Prostate gland (tissue), 2 donors: ENCODE results near the gene MAD1L1. TPM values are rescaled to one million over a fixed set of nuclear protein-coding genes. Genes with fewer than 3 reads are reported as not detected.

Experiments
- DNase-seq: peaks from one replicate; pipeline ENCODE4 v3.0.0-alpha.2; 2019; ENCODE audit warnings: low spot score
- H3K27ac ChIP-seq, 2 donors: fragments of 200-600 bp; sonication (generic); 2 replicates each; pipeline ENCODE4 v1.5.1; 2017 to 2019
- H3K27me3 ChIP-seq: fragments of 200-600 bp; sonication (generic); replicated peaks from 2 replicates; pipeline ENCODE4 v1.5.1; 2019; ENCODE audit not compliant: insufficient read depth
- H3K36me3 ChIP-seq, 2 donors: fragments of 200-600 bp; sonication (generic); 1 replicate in 1 of 2; 2 replicates in 1 of 2; pipeline versions ENCODE4 v1.5.1 to v1.8.1; 2017 to 2019
- H3K4me1 ChIP-seq: fragments of 200-600 bp; sonication (generic); replicated peaks from 2 replicates; pipeline ENCODE4 v1.5.1; 2019
- H3K4me3 ChIP-seq, 2 donors: fragments of 200-600 bp; sonication (generic); 2 replicates each; pipeline ENCODE4 v1.5.1; 2017 to 2019
- H3K9me3 ChIP-seq: fragments of 200-600 bp; sonication (generic); 2 replicates; pipeline ENCODE4 v1.5.1; 2017
- POLR2A ChIP-seq: fragments of 450-650 bp; IDR thresholded peaks from one replicate; pipeline ENCODE4 v1.6.1; 2016; ENCODE audit warnings: antibody characterized with exemption, mild to moderate bottlenecking
- POLR2AphosphoS5 ChIP-seq: sonication (generic); formaldehyde crosslinking; IDR thresholded peaks from one replicate; pipeline ENCODE4 v1.6.1; 2017; ENCODE audit warnings: antibody characterized with exemption
- WGBS: methylation state at CpG from one replicate; pipeline ENCODE4 v1.1.5; 2018; 5-methylcytosine and 5-hydroxymethylcytosine counted together
- intact Hi-C: fragments of 100-400 bp; cut with DNase I; formaldehyde crosslinking; loops from one replicate; pipeline ENCODE4 v1.14.2; 2022
- total RNA-seq, 2 donors: library from RNA; depleted of rRNA; stranded (reverse); fragments of >200 nt; gene quantifications; one replicate each; pipeline ENCODE4 v1.1.0, GENCODE V29; 2016
- TF ChIP-seq, protein P1 (sequence below), 4 experiments: fragments of 200-600 bp in 2 of 4; fragments of 450-650 bp in 2 of 4; sonication (generic) in 2 of 4; IDR thresholded peaks; 1 replicate in 3 of 4; 2 replicates in 1 of 4; pipeline ENCODE4 v1.5.1; 2016 to 2019; ENCODE audit warnings: antibody characterized with exemption in 4 of 4, mild to moderate bottlenecking in 2 of 4, moderate library complexity in 2 of 4

The MAD1L1 gene
- total RNA-seq, 2 donors from 2014 or later, result 79.3 to 91.9 TPM

DNA sequence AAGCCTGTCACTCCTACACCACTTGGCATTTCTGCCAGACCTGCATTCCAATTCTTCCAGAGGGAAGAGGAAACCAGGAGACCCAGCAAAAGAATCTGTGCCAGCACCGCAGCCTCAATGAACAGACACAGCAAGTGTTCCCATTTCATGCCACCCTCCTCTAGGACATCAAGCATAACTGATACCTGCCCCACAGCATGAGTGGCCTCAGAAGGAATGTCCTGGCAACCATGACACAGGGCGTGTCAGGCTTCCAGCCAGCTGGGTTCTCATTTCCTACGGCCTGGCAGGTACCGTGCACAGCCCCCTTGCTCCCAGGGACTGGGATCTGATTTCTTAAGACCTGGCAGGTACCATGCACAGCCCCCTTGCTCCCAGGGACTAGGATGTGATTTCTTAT, 7.8 kb downstream of the MAD1L1 start:
- no peaks in the 10 kb centered on the region for H3K27me3 ChIP-seq
- DNase-seq, result no peak
- H3K4me3 ChIP-seq, result no peak overlapping the region
- WGBS, result 60% methylated on average over 4 of the region's 4 CpGs
- no peaks in the 10 kb centered on the region for H3K9me3 ChIP-seq
- TF ChIP-seq, protein P1, sequence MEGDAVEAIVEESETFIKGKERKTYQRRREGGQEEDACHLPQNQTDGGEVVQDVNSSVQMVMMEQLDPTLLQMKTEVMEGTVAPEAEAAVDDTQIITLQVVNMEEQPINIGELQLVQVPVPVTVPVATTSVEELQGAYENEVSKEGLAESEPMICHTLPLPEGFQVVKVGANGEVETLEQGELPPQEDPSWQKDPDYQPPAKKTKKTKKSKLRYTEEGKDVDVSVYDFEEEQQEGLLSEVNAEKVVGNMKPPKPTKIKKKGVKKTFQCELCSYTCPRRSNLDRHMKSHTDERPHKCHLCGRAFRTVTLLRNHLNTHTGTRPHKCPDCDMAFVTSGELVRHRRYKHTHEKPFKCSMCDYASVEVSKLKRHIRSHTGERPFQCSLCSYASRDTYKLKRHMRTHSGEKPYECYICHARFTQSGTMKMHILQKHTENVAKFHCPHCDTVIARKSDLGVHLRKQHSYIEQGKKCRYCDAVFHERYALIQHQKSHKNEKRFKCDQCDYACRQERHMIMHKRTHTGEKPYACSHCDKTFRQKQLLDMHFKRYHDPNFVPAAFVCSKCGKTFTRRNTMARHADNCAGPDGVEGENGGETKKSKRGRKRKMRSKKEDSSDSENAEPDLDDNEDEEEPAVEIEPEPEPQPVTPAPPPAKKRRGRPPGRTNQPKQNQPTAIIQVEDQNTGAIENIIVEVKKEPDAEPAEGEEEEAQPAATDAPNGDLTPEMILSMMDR (IDR thresholded peaks at IDR 0.05), result no peak
- TF ChIP-seq POLR2A (no peak), POLR2AphosphoS5 (no peak)
- no peaks in the 10 kb centered on the region for H3K4me1 ChIP-seq
- H3K27ac ChIP-seq, result no peak overlapping the region
- intact Hi-C loops, result no loop called here
- H3K36me3 ChIP-seq, result no peaks in the 10 kb centered on the region

DNA sequence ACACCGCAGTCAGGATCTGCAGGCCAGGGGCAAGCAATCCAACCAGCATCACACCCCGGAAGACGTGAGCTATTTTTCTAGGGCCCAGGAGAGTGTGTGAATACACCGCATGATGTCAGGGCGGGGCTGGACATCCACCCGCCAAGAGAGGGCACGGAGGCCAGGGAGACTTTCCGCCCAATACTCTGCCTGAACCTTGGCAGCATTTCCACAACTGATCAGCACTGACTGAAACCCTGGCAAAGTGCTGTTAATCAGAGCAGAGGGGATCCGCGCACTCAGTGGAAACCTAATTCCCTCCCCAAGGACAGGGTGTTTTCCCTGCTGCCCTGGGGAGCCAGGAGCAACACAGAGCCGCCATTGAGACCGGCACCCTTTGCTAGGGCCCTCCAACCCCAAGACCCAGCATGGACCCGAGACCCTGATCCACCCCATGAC, 8.2 kb downstream of the MAD1L1 start:
- no peaks in the 10 kb centered on the region for H3K27me3 ChIP-seq
- no peak for TF ChIP-seq POLR2A
- H3K4me3 ChIP-seq, result no peak overlapping the region
- 92% methylated on average over 13 of the region's 13 CpGs for WGBS
- H3K36me3 ChIP-seq, result no peaks in the 10 kb centered on the region
- H3K4me1 ChIP-seq, result no peaks in the 10 kb centered on the region
- H3K9me3 ChIP-seq, result no peaks in the 10 kb centered on the region
- H3K27ac ChIP-seq, result no peak overlapping the region
- intact Hi-C loops, result no loop called here
- DNase-seq, result no peak

DNA sequence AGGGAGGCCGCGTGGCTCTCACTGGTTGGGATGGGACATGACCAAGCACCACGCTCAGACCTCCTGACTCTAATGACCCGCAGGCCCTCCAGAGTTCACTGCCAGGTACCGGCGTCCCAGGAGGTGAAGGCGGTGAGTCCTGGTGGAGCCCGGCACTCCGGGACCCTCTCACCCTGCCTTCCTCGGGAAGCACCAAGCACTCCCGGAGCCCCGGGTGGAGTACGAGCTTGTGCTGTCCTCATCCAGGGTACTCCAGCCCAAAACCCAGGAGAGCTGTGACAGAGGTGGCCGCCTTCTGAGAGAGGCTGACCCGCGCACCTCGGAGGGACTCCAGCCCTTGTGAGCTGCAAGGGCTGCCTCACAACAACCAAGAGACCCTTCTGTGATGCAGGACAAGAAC, 9.4 kb downstream of the MAD1L1 start:
- H3K36me3 ChIP-seq, result no peaks in the 10 kb centered on the region
- 96% methylated on average over 9 of the region's 17 CpGs for WGBS
- H3K27ac ChIP-seq, result no peak overlapping the region
- H3K4me1 ChIP-seq, result no peaks in the 10 kb centered on the region
- no peak overlapping the region for H3K4me3 ChIP-seq
- DNase-seq, result no peak
- H3K27me3 ChIP-seq, result no peaks in the 10 kb centered on the region
- H3K9me3 ChIP-seq, result no peaks in the 10 kb centered on the region
- no peak for TF ChIP-seq POLR2AphosphoS5
- intact Hi-C loops, result no loop called here

DNA sequence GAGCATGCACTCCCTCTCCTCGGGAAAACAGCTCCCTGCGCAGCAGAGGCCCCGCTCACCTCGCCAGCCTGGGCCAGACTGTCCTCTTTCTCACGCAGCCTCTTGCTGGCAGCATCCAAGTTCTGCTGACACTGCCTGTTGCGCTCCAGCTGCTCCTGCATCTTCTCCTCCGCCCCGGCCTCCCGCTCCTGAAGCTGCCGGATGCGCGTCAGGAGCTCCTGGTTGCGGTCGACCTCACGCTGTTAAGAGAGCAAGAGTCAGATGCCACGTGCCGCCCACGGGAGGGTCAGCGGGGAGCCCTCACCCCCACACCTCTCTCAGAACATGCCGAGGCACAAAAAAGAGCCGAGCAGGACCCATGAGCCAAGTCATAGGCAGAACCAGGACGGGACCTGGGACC, 10.2 kb downstream of the MAD1L1 start:
- TF ChIP-seq POLR2A (no peak), POLR2AphosphoS5 (no peak)
- TF ChIP-seq, protein P1 (IDR thresholded peaks at IDR 0.05), result no peak
- Histone ChIP-seq H3K4me1 (no peaks in the 10 kb centered on the region), H3K27ac (no peak overlapping the region), H3K9me3 (no peaks in the 10 kb centered on the region), H3K36me3 (peaks cover 0 to 3% of the 10 kb centered on the region in 2 donors), H3K4me3 (no peak overlapping the region), H3K27me3 (no peaks in the 10 kb centered on the region)
- intact Hi-C loops, result no loop called here
- WGBS, result 94% methylated on average over 21 of the region's 22 CpGs
- DNase-seq, result no peak

DNA sequence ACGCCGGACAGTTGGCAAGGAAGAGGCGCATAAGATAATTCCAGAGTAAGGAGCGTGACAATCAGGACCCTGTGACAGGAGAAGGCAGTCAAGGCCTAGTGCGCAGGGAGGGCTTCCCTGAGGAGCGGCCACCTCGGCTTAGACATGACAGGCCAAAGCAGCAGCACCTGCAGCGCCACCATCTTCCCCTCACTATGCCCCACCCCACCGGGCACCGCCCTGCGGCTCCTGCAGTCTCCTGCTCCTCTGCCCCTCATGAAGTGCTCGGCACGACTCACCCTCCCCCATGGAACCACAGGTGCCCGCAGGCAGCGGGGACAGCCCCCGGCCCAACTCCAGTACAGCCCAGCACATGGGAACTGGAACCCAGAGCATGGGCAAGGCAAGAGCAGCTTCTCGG, 11.8 kb downstream of the MAD1L1 start:
- no peak for DNase-seq
- Histone ChIP-seq H3K27me3 (no peaks in the 10 kb centered on the region), H3K27ac (no peak overlapping the region), H3K4me1 (no peaks in the 10 kb centered on the region), H3K36me3 (peaks cover 0 to 16% of the 10 kb centered on the region in 2 donors), H3K4me3 (no peak overlapping the region), H3K9me3 (no peaks in the 10 kb centered on the region)
- 91% methylated on average over 16 of the region's 17 CpGs for WGBS
- intact Hi-C loops, result no loop called here
- TF ChIP-seq POLR2A, result no peak
- TF ChIP-seq, protein P1 (IDR thresholded peaks at IDR 0.05), result no peak
- TF ChIP-seq POLR2AphosphoS5, result no peak

DNA sequence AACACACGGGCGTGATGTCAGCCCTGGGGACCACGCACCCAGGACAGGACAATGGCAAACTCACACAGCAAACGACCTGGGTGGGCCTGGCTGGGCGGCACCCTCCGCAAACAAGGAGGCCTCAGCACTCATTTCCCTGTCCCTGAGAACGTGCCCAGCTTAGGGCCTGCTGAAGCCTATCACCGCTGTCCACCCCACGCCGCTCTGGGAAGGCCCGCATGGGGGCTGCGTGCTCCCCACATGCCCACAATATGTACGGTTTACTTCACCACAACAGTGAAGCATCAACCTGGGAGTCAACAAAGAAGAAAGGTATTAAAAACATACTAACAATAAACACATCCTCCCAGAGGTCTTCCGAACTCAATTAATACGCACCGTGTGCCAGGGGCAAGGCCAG, 12.2 kb downstream of the MAD1L1 start:
- DNase-seq, result no peak
- no peak overlapping the region for H3K4me3 ChIP-seq
- H3K4me1 ChIP-seq, result no peaks in the 10 kb centered on the region
- no peak overlapping the region for H3K27ac ChIP-seq
- no peaks in the 10 kb centered on the region for H3K9me3 ChIP-seq
- WGBS, result 88% methylated on average over 16 of the region's 16 CpGs
- H3K36me3 ChIP-seq, result peaks cover 0 to 20% of the 10 kb centered on the region in 2 donors
- intact Hi-C loops, result no loop called here
- TF ChIP-seq POLR2A (no peak), POLR2AphosphoS5 (no peak)
- TF ChIP-seq, protein P1 (IDR thresholded peaks at IDR 0.05), result no peak
- H3K27me3 ChIP-seq, result no peaks in the 10 kb centered on the region
